SK-N-SH (cell line): Measurements from ENCODE around the gene MAN1A2.

ENCODE experiments used
- CHD2 ChIP-seq: fragments of 150-350 bp; IDR thresholded peaks from 2 replicates; pipeline ENCODE4 v1.6.1; 2018; ENCODE audit warnings: low read length; ENCODE audit not compliant: partially characterized antibody
- CTCF ChIP-seq: fragments of 200-600 bp; sonication (generic); IDR thresholded peaks from 2 replicates; pipeline ENCODE4 v1.6.1; 2017; ENCODE audit warnings: antibody characterized with exemption, mild to moderate bottlenecking, moderate library complexity
- MEF2A ChIP-seq: IDR thresholded peaks from 2 replicates; pipeline ENCODE4 v1.4.0; 2012; ENCODE audit warnings: low read depth, borderline replicate concordance
- POLR2AphosphoS5 ChIP-seq: IDR thresholded peaks from 2 replicates; pipeline ENCODE4 v1.6.1; 2012; ENCODE audit warnings: low read depth, low read length
- RAD21 ChIP-seq: IDR thresholded peaks from 2 replicates; pipeline ENCODE4 v1.6.1; 2012; ENCODE audit warnings: mild to moderate bottlenecking, low read length
- TEAD4 ChIP-seq: IDR thresholded peaks from 2 replicates; pipeline ENCODE4 v1.4.0; 2012; ENCODE audit warnings: mild to moderate bottlenecking, borderline replicate concordance; ENCODE audit not compliant: insufficient read depth
- USF1 ChIP-seq: IDR thresholded peaks from 2 replicates; pipeline ENCODE4 v1.4.0; 2012; ENCODE audit warnings: low read depth, borderline replicate concordance

DNA sequence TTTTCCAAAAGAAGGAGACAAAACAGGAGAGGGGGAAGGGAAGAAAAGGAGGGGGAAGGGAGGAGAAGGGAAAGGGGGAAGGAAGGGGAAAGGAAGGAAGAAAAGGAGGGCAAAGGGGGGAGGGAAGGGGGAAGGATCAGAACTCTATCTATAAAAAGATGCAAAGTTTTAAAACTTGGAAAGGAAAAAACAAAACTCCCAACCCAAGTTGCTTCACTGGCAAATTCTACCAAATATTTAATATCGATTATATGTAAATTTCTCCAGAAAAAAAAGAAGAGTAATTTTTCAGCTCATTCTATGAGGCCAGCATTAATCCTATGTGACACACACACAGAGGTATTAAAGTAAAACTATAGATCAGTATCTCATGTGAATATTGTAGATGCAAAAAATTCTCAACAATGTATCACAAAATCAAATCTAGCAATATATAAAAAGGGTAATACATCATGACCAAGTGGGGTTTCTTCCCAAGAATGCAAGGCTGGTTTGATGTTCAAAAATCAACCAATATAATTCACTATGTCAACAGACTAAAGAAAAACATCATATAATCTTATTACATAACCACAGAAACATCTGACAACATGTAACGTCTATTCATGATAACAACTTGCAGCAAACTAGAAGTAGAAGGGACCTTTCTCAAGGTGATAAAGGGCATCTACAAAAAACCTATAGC lies 57.9 kb downstream of the MAN1A2 start:
- TF ChIP-seq CHD2 (no peak), CTCF (no peak), USF1 (no peak), MEF2A (no peak), POLR2AphosphoS5 (no peak), RAD21 (no peak), TEAD4 (no peak)
